HG03521 (cell line): ENCODE results near the gene ZFY.
A peak's percentile ranks its signal among the peaks of the same experiment; 100 is the strongest.

Experiments used
- ATAC-seq: cut with Tn5 transposase; IDR thresholded peaks from one replicate; pipeline ENCODE4 v1.9.1; 2021; ENCODE audit warnings: mild to moderate bottlenecking, moderate library complexity; ENCODE audit not compliant: unreplicated experiment

The ZFY gene

DNA sequence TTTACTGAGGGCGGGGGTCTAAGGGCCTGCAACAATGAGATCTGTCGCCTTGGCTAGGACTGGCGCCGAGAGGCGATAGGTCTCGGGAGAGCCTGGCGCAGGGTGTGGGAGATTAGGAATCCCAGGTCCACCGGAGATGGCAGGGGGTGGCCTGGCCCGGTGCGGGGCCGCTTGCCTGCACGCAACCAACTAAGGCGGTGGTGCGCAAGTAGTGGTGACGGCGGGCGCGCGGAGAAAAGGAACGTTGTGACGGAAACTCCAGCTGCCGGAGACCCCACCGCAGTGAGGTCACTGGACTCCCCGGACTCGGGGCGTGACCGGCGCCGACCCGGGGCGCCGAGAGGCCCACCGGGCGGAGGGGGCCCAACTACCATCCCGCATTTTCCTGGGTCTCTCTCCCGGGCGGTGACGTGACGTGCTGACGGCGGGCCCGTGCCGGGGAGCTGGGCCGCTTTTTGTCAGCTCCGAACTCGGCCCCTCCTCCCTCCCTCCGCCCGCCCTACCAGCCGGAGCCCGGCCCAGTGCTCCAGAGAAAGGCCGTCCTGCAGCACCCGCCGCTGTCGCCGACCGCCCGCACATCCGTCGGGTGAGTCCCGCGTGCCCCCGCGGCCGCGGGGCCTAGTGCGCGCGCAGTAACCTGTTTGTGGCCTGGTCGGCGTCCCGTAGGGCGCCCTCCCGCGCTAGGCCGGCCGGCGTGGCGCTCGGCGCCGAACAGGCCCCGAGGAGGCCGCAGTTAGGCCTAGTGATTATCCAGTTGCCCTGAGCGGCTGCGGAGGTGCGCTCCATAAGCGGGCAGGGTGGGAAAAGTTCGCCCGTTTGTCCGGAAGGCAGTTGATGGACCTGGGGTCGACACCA is at the start of gene ZFY:
TSS of gene ZFY (plus strand) at position 521 of the 855 bp plus-strand sequence. CDS start 18,556 bp downstream, outside the sequence.
- ATAC-seq, result peak; percentile 32

DNA sequence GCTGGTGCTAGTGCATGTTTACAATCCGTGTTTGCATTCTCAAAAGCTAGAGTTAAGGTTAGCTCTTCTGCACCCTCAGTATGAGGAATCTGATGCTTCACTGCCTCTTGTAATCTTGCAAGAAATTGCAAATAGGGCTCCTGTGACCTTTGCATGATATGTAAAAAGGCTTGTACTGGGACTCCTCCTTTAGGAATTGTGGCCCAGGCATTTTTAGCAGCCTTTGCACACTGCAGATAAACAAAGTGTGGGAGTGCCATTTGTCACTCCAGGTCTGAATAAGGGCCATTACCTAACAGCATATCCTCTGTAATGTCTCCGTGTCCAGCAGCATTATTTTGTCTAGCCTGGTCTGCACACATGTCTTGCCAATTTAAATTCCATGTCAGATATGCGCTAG is 49.3 kb upstream of the ZFY start:
- ATAC-seq, result no peak

DNA sequence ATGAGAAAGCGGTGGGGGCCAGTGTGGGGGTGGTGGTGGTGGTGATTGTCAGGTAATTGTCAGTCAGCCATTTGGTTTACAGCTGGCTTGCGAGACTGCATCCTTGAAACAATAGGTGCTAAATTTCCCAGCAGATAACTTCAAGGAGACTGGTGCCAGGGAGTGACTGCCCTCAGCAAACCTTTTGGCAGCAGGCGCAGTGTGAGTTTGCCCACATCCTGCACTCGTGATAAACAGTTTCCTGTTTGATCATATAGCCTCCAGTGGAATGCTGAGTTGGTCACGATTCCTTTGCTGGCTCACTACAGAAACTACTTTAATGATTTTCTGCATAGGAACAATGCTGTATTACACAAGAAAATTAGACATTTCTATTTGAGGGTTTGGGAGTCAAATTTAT is 47.8 kb upstream of the ZFY start:
- ATAC-seq, result no peak

DNA sequence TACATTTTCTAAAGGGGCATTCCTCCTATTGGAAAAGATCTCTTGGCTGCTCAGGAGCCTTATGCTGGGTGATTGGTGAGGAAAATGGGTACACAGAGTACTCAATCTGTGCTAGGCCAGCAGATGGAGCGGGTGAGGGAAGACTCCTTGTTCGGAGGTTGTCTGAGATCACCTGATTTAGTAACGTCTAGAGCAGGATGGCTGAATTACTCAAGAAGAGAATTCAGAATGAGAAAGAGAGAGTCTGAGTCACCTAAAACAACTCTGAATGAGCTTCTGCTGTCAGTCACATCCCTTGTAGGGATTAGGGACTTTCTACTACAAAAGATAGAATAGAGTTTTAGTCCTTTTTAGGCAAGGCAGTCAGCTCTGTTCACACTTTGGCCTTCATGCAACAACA is 47.2 kb upstream of the ZFY start:
- ATAC-seq, result no peak

DNA sequence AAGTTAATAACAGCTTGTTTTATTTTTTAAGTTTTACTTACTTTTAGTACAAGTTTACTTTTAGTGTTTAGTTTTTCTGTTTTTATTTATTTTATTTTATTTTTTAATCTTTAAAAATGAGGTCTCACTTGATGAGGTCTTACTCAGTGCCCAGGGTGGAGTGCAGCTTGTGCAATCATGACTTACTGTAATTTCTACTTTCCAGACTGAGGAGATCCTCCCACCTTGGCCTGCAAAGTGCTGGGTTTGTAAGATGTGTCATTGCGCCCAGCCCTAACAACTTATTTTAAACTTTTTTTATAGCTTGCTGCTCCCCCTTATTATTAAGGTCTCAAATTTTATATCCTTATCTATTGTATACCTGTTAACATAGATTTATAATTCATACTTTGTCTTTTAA is 41.7 kb upstream of the ZFY start:
- no peak for ATAC-seq

DNA sequence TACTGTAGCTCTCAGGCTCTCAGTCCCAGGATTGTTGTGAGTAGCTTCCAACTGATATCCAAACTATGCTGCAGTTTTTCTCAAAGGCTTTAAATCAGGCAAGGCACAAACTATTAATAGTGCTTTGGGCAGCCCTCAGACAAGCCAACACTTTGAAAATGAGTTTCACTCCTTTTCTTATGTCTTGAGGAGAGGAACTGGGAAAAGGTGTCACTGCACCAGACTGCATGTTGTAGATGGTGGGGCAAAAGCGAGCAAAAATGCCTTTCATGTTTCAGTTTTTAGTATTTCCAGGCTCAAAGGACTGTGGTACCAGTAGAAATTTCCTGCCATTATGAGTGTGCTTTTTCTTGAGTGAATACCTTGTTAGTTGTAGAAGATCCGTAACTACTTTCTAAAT is 39.1 kb upstream of the ZFY start:
- ATAC-seq, result no peak

DNA sequence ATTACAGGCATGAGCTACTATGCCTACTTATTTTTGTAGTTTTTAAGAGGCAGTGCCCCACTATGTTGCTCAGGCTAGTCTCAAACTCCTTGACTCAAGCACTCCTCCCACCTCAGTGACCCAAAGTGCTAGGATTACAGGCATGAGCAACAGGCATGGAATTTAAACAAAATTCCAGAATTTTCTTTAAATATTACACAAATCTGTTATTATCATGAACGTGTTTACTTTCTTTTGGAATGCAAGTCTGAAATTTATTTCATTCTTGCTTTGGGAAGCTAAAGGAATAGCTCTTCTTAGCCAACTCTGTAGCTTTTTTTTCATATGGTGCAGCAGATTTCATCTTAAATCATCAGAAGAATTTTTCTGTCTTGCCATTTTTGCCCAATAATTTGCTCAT is 27.8 kb upstream of the ZFY start:
- ATAC-seq, result no peak

DNA sequence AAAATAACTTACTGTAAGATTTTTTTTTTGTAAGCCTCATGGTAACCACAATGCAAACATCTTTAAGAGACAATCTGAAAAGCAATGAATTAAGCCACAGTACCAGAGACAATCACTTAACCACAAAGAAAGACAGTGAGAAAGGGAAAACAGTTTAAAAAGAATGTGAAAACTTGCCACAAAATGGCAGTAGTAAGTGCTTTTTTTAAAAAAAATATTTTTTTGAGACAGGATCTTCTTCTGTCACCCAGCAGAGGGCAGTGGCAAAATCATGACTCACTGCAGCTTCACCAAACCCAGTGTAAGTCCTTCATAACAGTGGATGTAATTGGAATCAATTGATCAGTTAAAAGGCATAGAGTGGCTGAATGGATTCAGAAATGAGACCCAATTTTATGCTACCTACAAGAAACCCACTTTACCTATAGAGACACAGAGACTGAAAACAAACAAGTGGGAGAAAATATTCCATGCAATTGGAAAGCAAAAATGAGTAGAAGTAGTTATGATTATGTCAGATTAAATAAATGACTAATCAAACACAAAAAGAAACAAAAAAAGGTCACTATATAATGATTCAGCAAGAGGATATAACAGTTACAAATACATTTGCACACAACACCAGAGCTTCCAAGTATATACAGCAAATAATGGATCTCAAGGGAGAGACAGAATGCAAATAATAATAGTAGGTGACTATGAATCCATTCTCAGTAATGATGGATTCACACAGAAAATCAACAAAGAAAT is 21.9 kb upstream of the ZFY start:
- no peak for ATAC-seq

DNA sequence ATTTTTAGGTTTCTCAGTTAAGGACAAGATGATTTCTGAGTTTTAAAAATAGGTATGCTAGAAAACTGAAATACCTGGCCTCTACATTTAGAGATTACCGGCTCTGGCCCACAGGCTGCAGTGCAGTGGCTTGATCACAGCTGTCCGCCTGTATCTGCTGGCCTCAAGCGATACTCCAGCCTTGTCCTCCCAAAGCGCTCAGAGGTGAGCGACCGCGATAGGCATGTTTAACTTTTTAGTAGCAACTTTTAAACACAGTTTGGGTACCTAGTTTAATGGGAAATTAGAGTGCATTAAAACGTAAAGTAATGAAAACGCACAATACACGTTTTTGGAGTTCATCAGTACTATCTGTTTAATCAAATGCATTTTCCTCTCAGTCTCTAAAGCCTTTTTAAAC is 1.1 kb upstream of the ZFY start:
- ATAC-seq, result no peak

DNA sequence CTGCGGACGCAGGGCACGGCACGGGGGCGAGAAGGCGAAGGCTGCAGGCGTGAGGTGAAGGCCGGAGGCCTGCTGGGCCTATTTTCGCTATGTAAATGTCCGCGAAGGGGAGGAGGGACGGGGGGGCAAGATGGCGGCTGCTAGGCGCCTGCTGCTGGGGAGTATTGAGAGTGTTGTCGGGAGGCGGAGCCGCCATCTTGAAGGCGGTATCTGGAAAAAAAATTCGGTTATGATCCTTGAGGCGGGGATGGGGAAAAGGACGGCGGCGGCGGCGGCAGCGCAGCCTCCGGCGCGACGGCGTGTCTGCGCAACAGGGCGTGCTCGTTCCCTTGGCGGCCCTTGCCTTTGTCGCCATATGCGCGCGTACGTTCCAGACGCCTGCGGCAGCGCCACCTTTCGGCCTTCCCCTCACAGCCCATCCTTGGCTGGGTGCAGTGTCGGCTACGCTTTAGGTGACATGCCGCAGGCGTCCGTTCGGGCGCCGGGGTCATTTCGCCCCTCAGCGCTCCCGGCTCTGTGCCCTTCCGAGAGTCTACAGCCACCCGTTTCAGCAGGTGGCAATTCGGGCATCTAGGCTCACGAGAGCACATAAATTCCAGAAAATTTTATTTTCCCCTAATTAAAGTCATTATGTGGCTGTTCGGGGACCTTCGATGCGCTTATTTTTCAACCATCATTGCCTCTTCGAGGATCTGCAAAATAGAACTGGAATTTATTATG is 695 bp downstream of the ZFY start:
- ATAC-seq, result peak; percentile 73

DNA sequence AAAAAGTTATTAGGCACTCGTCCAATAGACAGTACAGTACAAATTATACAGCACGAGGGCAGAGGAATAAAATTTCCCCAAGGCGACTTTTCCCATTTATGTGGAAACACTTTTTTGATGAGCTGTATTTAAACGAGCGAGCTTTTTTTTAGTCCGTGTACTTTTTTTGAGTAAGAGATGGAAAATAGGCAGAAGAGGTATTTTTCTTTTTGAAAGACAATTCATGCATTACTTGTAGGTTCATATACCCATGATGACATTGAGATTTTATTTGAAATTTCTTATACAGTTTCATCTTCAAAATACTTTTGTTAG is 1.2 kb downstream of the ZFY start:
- ATAC-seq, result no peak

DNA sequence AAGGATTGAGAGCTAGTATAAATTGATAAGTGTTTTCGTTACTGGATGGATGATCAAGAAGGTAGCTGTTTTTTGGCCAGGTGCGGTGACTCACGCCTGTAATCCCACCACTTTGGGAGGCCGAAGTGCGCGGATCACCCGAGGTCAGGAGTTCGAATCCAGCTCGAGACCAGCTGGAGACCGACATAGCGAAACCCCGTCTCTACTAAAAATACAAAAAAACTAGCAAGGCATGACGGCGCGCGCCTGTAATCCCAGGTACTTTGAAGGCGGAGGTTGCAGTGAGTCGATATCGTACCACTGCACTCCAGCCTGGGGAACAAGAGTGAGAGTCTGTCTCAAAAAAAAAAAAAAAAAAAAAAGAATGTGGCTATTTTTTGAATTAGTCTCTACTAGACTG is 2.0 kb downstream of the ZFY start:
- ATAC-seq, result no peak

DNA sequence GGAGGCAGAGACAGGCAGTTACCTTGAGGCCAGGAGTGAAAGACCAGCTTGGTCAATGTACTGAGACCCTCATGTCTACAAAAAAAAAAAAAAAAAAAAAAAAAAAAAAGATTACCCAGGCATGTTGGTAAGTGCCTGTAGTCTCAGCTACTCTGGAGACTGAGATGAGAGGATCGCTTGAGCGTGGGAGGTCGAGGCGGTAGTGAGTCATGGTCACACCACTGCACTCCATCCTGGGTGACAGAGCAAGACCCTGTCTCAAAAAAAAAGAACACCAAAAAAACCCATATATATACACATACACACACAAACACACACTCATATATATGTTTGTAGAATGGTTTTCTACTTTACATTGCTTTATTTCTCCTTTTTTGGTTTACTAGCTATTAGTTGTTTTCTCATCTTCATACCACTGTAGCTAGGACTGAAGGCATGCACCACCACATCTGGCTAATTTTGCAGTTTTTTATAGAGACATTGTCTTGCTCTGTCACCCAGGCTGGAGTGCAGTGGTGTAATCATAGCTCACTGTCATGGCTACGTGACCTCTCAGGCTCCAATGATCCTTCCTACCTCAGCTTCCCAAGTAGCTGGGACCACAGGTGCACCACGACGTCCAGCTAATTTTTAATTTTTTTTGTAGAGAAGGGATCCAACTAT is 14.5 kb downstream of the ZFY start:
- ATAC-seq, result peak; percentile 49

DNA sequence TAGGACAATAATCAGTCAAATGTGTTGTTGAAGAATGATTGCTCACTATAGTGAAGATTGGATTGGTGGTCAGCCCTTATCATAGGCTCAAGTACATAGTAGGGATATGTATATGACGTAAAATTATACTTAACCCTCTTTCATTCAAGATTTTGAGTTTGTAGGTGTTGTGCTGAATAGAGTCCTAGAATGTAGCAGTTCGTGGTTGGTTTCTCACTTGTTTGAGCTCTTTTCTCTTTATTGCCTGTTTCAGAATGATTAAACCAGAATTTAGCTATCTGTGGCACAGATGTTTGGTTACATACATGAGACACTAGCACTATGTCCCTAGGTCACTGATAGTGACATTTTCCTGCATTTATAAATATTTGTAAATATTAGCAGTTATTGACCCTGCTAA is 15.5 kb downstream of the ZFY start:
- ATAC-seq, result no peak

DNA sequence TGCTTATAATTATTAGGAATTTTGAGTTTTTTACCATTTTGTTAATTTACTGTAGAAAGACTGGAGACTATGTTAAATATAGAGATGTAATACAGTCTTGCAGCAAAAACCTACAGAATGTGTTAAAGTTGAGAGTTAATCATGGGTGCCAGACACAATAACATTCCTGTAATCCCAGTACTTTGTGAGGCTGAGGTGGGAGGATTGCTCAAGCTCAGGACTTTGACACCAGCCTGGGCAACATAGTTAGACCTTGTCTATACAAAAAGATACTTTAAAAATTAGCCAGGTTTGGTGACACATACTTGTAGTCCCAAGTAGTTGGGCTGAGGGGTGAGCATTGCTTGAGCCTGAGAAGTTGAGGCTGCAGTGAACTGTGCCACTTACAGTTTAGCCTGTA is 17.7 kb downstream of the ZFY start:
- ATAC-seq, result no peak

DNA sequence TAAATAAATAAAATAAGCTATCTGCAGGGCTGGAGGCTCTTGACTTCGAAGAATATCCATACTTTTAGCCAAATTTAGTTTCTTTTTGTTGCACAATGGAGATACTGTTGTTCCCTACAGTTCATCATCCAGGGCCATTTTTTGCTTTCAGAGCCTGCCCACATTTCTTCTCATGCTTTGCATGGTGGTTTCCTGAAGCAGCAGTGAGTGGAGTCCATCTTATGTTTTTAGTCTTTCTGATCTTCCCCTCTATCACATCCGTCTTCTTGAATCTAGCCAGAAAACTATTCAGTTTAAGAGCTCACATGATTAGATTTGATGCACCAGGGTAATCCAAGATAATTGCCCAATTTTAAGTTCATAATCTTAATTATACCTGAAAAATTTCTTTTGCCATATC is 19.6 kb downstream of the ZFY start:
- ATAC-seq, result no peak

DNA sequence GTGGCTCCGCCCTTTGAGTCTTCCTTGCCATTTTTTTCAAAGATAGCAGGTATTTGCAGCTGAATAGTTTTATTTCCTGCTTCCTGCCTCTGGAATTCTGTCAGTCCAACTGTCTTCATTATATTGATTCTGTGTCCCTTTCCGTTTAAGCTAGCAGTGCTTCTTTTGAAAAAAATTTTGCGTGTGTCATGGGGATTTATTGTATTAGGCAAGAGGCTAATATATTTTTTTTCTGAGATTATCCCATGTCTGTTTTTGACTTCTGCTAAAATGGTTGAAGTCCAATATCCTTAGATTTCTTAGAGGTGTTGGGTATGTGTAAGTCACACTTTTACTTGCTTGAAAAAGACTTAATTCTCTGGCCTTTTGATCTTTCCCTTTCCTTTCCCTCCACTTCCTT is 20.4 kb downstream of the ZFY start:
- no peak for ATAC-seq

DNA sequence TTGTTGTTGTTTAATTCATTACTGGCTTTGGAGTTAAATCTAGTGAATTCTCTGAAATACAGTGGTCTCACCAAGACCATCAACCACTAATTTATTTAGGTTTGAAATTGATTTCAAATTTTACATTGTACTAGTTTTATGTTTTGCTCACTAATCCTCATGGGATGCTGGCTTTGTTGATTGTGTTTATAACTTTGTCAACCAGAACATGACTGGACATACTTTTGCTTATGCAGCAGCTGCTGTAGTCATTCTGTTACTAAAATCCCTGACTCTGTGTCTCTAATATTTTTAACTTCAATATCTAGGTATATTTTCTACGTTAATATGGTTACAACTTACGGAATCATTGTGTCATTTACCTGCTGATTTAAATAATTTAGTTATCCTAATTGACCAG is 26.9 kb downstream of the ZFY start:
- ATAC-seq, result no peak

DNA sequence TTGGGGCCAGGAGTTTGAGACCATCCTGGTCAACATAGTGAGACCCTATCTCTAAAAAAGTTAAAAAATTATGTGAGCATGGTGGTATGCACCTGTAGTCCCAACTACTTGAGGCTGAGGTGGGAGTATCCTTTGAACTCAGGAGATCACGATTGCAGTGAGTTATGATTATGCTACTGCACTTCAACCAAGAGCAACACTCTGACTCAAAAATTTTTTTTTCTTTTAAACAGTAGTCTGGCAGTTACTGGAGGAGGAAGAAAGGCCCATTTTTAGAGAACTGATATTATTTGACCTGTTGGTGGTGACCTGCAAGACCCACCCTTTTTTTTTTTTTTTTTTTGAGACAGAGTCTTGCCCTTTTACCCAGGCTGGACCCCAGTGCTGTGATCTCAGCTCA is 29.6 kb downstream of the ZFY start:
- no peak for ATAC-seq

DNA sequence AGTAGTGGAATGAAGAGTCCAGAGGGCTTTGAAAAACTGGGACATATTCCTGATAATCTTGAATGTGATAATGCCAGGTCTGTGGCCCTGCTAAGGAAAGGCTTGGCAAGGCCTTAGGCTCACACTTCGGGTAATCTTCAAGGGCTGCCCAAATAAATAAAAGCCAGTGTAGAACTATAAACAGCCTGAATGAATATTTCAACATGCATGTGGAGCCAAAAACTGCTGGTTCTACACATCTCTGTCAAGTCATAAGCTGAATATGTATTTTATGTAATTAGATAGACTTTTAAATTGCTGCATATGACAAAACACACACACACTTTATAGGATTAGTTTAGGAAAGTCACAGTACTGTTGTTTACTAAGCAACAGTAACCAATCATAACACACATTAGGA is 30.4 kb downstream of the ZFY start:
- no peak for ATAC-seq

DNA sequence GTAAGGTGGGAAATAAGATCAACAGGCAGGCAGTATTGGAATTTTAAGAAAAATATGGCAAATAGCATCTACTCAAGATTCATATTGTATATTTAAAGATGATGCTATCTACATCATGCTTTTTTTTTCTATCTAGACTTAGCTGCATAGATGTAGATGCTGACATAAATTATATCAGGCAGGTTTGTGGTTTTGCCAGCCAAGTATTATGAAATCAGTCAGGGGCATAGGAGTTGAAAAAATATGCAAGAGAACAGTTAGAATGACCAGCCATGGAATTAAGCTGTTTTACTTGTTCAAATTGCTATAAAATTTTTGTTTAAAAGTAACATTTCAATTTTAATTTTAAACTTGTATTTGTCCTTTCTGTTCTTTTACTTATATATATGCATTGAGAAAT is 34.4 kb downstream of the ZFY start:
- no peak for ATAC-seq
